MM.1S (cell line): Measurements from ENCODE around the gene PDHA1.
A peak's percentile ranks its signal among the peaks of the same experiment; 100 is the strongest.

Experiments
- DNase-seq: peaks from one replicate; pipeline ENCODE4 v3.0.0-alpha.2; 2015
- H2AFZ ChIP-seq: fragments of 300-600 bp; sonication (generic); 2 replicates; pipeline ENCODE4 v1.6.0; 2016; ENCODE audit warnings: antibody characterized with exemption, low read length
- H3F3A ChIP-seq: fragments of 300-600 bp; sonication (generic); 2 replicates; pipeline ENCODE4 v1.6.1; 2016; ENCODE audit warnings: mild to moderate bottlenecking, antibody characterized with exemption, low read length, moderate library complexity, mixed read lengths; ENCODE audit not compliant: insufficient read depth
- H3K27ac ChIP-seq: fragments of 300-600 bp; sonication (generic); 2 replicates; pipeline ENCODE4 v1.5.1; 2016; ENCODE audit warnings: mild to moderate bottlenecking, low read length
- H3K27me3 ChIP-seq: fragments of 300-600 bp; sonication (generic); replicated peaks from 2 replicates; pipeline ENCODE4 v1.6.0; 2016; ENCODE audit warnings: low read length; ENCODE audit not compliant: insufficient read depth
- H3K36me3 ChIP-seq: fragments of 300-600 bp; sonication (generic); replicated peaks from 2 replicates; pipeline ENCODE4 v1.6.1; 2016; ENCODE audit warnings: mild to moderate bottlenecking, low read length, mixed read lengths; ENCODE audit not compliant: insufficient read depth
- H3K4me1 ChIP-seq: fragments of 300-600 bp; sonication (generic); 2 replicates; pipeline ENCODE4 v1.6.1; 2016; ENCODE audit warnings: low read length, mixed read lengths
- H3K4me2 ChIP-seq: fragments of 300-600 bp; sonication (generic); 2 replicates; pipeline ENCODE4 v1.6.0; 2016; ENCODE audit warnings: low read depth, low read length
- H3K4me3 ChIP-seq: fragments of 300-600 bp; sonication (generic); 2 replicates; pipeline ENCODE4 v1.5.1; 2016; ENCODE audit warnings: low read length, mixed read lengths
- H3K79me2 ChIP-seq: fragments of 300-600 bp; sonication (generic); 2 replicates; pipeline ENCODE4 v1.6.1; 2016; ENCODE audit warnings: mixed run types, low read length, mixed read lengths
- H3K9ac ChIP-seq: fragments of 300-600 bp; sonication (generic); 2 replicates; pipeline ENCODE4 v1.6.1; 2016; ENCODE audit warnings: low read length, mixed read lengths
- H3K9me2 ChIP-seq: fragments of 300-600 bp; sonication (generic); replicated peaks from 2 replicates; pipeline ENCODE4 v1.6.1; 2016; ENCODE audit warnings: mild to moderate bottlenecking, low read length, mixed read lengths; ENCODE audit not compliant: insufficient read depth
- H3K9me3 ChIP-seq: fragments of 300-600 bp; sonication (generic); replicated peaks from 2 replicates; pipeline ENCODE4 v1.6.1; 2016; ENCODE audit warnings: mild to moderate bottlenecking, low read length, mixed read lengths; ENCODE audit not compliant: insufficient read depth
- H4K20me1 ChIP-seq: fragments of 300-600 bp; sonication (generic); 2 replicates; pipeline ENCODE4 v1.6.1; 2016; ENCODE audit warnings: mild to moderate bottlenecking, low read length, moderate library complexity, mixed read lengths; ENCODE audit not compliant: insufficient read depth
- EZH2 ChIP-seq: fragments of 300-600 bp; sonication (generic); optimal IDR thresholded peaks from 2 replicates; pipeline ENCODE3; 2017; ENCODE audit warnings: low read depth, mild to moderate bottlenecking, antibody characterized with exemption, low read length, mixed read lengths
- EZH2phosphoT487 ChIP-seq: fragments of 300-600 bp; sonication (generic); IDR thresholded peaks from 2 replicates; pipeline ENCODE4 v1.6.1; 2018; ENCODE audit warnings: antibody characterized with exemption, low read length
- TF ChIP-seq, protein P1 (sequence below): fragments of 300-600 bp; sonication (generic); IDR thresholded peaks from 2 replicates; pipeline ENCODE4 v1.5.1; 2016; ENCODE audit warnings: antibody characterized with exemption, low read length, mixed read lengths

The PDHA1 gene

DNA sequence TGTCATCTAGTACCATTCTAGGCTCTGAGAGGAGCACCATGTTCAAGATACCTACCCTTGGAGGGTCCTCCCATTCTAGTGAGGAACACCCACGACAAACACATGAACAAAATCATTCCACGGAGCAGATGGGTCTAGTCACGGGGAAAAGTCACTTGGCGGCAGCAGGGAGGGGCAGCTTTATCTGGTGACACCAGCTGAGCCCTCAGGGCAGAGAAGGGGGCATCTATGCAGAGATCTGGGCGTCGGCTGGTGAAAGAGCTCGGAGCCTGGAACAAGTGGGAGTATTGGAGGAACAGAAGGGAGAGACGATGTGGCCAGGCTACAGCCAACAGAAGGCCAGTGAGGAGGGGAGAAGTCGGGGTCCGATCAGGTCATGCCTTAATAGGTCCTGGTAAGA, 11.9 kb upstream of the PDHA1 start:
- Histone ChIP-seq H3K79me2 (no peaks in the 10 kb centered on the region), H3K9ac (no peak overlapping the region), H3K27me3 (no peaks in the 10 kb centered on the region), H3K4me1 (no peaks in the 10 kb centered on the region), H3K36me3 (no peaks in the 10 kb centered on the region), H4K20me1 (no peaks in the 10 kb centered on the region), H3K9me2 (no peaks in the 10 kb centered on the region), H3K9me3 (no peaks in the 10 kb centered on the region), H3K4me3 (no peak overlapping the region), H3F3A (no peaks in the 10 kb centered on the region), H3K27ac (no peak overlapping the region), H2AFZ (no peak overlapping the region), H3K4me2 (no peak overlapping the region)
- TF ChIP-seq EZH2 (no peak), EZH2phosphoT487 (no peak)
- TF ChIP-seq, protein P1, sequence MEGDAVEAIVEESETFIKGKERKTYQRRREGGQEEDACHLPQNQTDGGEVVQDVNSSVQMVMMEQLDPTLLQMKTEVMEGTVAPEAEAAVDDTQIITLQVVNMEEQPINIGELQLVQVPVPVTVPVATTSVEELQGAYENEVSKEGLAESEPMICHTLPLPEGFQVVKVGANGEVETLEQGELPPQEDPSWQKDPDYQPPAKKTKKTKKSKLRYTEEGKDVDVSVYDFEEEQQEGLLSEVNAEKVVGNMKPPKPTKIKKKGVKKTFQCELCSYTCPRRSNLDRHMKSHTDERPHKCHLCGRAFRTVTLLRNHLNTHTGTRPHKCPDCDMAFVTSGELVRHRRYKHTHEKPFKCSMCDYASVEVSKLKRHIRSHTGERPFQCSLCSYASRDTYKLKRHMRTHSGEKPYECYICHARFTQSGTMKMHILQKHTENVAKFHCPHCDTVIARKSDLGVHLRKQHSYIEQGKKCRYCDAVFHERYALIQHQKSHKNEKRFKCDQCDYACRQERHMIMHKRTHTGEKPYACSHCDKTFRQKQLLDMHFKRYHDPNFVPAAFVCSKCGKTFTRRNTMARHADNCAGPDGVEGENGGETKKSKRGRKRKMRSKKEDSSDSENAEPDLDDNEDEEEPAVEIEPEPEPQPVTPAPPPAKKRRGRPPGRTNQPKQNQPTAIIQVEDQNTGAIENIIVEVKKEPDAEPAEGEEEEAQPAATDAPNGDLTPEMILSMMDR = no peak
- DNase-seq = no peak

GRCh38 chrX:19332983-19333382, 10.7 kb upstream of the PDHA1 start:
- no peak overlapping the region for H3K4me3 ChIP-seq
- no peaks in the 10 kb centered on the region for H3K9me3 ChIP-seq
- no peaks in the 10 kb centered on the region for H3F3A ChIP-seq
- H3K79me2 ChIP-seq = no peaks in the 10 kb centered on the region
- no peaks in the 10 kb centered on the region for H3K9me2 ChIP-seq
- H3K27me3 ChIP-seq = no peaks in the 10 kb centered on the region
- TF ChIP-seq, protein P1 = no peak
- TF ChIP-seq EZH2 = no peak
- no peak for TF ChIP-seq EZH2phosphoT487
- no peaks in the 10 kb centered on the region for H3K4me1 ChIP-seq
- H3K27ac ChIP-seq = no peak overlapping the region
- H2AFZ ChIP-seq = no peak overlapping the region
- no peak overlapping the region for H3K4me2 ChIP-seq
- no peaks in the 10 kb centered on the region for H4K20me1 ChIP-seq
- H3K9ac ChIP-seq = no peak overlapping the region
- no peak for DNase-seq
- H3K36me3 ChIP-seq = no peaks in the 10 kb centered on the region

GRCh38 chrX:19334945-19335626, 8.6 kb upstream of the PDHA1 start:
- Histone ChIP-seq H3K36me3 (no peaks in the 10 kb centered on the region), H3K4me2 (no peak overlapping the region), H3K9me3 (no peaks in the 10 kb centered on the region), H2AFZ (no peak overlapping the region), H3K27ac (no peak overlapping the region), H3K4me3 (no peak overlapping the region), H3K79me2 (no peaks in the 10 kb centered on the region), H3F3A (no peaks in the 10 kb centered on the region), H3K4me1 (no peaks in the 10 kb centered on the region), H4K20me1 (no peaks in the 10 kb centered on the region), H3K27me3 (no peaks in the 10 kb centered on the region), H3K9me2 (no peaks in the 10 kb centered on the region), H3K9ac (no peak overlapping the region)
- peak; percentile 79 for DNase-seq
- TF ChIP-seq, protein P1 = peak; percentile 82
- no peak for TF ChIP-seq EZH2
- no peak for TF ChIP-seq EZH2phosphoT487
